GM12878 (cell line): ENCODE measurements around the gene TIMP4. TPM values are rescaled to one million over a fixed set of nuclear protein-coding genes. Genes with fewer than 3 reads are reported as not detected.

Experiments used
- ATF2 ChIP-seq: IDR thresholded peaks from 2 replicates; pipeline ENCODE4 v1.6.1; 2012; ENCODE audit warnings: low read length, inconsistent platforms
- ATF7 ChIP-seq: fragments of 450-650 bp; IDR thresholded peaks from 2 replicates; pipeline ENCODE4 v1.6.1; 2016; ENCODE audit warnings: low read depth, mild to moderate bottlenecking
- BRCA1 ChIP-seq: IDR thresholded peaks from 2 replicates; pipeline ENCODE4 v1.6.1; 2011; ENCODE audit warnings: low read depth, low read length, improper control_type of control experiment
- CBFB ChIP-seq: IDR thresholded peaks from 2 replicates; pipeline ENCODE4 v1.6.1; 2016; ENCODE audit warnings: antibody characterized with exemption, low read depth
- EP300 ChIP-seq, 2 experiments: fragments of 150-350 bp in 1 of 2; IDR thresholded peaks; 2 replicates each; pipeline ENCODE4 v1.6.1; 2011 to 2012; ENCODE audit warnings: low read depth in 2 of 2, low read length in 2 of 2, borderline replicate concordance in 1 of 2, improper control_type of control experiment in 1 of 2, inconsistent platforms in 1 of 2; ENCODE audit not compliant: control insufficient read depth in 1 of 2
- ESRRA ChIP-seq: IDR thresholded peaks from 2 replicates; pipeline ENCODE4 v1.6.1; 2012; ENCODE audit warnings: mild to moderate bottlenecking, low read length, improper control_type of control experiment
- FOXK2 ChIP-seq: fragments of 450-650 bp; IDR thresholded peaks from 2 replicates; pipeline ENCODE4 v1.6.1; 2017; ENCODE audit warnings: mild to moderate bottlenecking, moderate library complexity
- FOXM1 ChIP-seq: IDR thresholded peaks from 2 replicates; pipeline ENCODE4 v1.6.1; 2012; ENCODE audit warnings: low read depth, mild to moderate bottlenecking, inconsistent platforms, low read length, moderate library complexity
- GATAD2B ChIP-seq: fragments of 450-650 bp; conservative IDR thresholded peaks from 2 replicates; pipeline ENCODE4 v1.6.1; 2017; ENCODE audit warnings: low read depth, mild to moderate bottlenecking, moderate library complexity
- LARP7 ChIP-seq: fragments of 450-650 bp; IDR thresholded peaks from 2 replicates; pipeline ENCODE4 v1.6.1; 2017; ENCODE audit warnings: mild to moderate bottlenecking
- MEF2A ChIP-seq: IDR thresholded peaks from 2 replicates; pipeline ENCODE4 v1.6.1; 2011; ENCODE audit warnings: low read depth, mild to moderate bottlenecking, low read length, moderate library complexity; ENCODE audit not compliant: insufficient read depth
- NR2F1 ChIP-seq: fragments of 450-650 bp; conservative IDR thresholded peaks from 2 replicates; pipeline ENCODE4 v1.6.1; 2017; ENCODE audit warnings: mild to moderate bottlenecking
- PML ChIP-seq: IDR thresholded peaks from 2 replicates; pipeline ENCODE4 v1.6.1; 2012; ENCODE audit warnings: low read length, inconsistent platforms
- RCOR1 ChIP-seq: conservative IDR thresholded peaks from 2 replicates; pipeline ENCODE4 v1.6.1; 2012; ENCODE audit warnings: low read depth, low read length, improper control_type of control experiment
- SMAD1 ChIP-seq: fragments of 450-650 bp; IDR thresholded peaks from 2 replicates; pipeline ENCODE4 v1.6.1; 2018; ENCODE audit warnings: mild to moderate bottlenecking, low read depth; ENCODE audit not compliant: partially characterized antibody
- SMAD5 ChIP-seq: IDR thresholded peaks from 2 replicates; pipeline ENCODE4 v1.6.1; 2016; ENCODE audit warnings: antibody characterized with exemption, low read depth
- SPI1 ChIP-seq: IDR thresholded peaks from 2 replicates; pipeline ENCODE4 v1.6.1; 2011; ENCODE audit warnings: low read depth, mild to moderate bottlenecking, low read length, moderate library complexity, borderline replicate concordance; ENCODE audit not compliant: insufficient read depth
- ZNF622 ChIP-seq: fragments of 450-650 bp; IDR thresholded peaks from 2 replicates; pipeline ENCODE4 v1.6.1; 2017; ENCODE audit warnings: mild to moderate bottlenecking, inconsistent platforms
- ZSCAN29 ChIP-seq: fragments of 450-650 bp; IDR thresholded peaks from 2 replicates; pipeline ENCODE4 v1.6.1; 2017; ENCODE audit warnings: mild to moderate bottlenecking, moderate library complexity
- polyA plus RNA-seq, 11 experiments: library from polyadenylated mRNA; depleted of rRNA in 4 of 11; unstranded in 6 of 11; stranded (reverse) in 5 of 11; fragments of >200 nt; fragmentation: Nextera tagmentation in 4 of 11; fragmentation: Illumina TruSeq in 1 of 11; extraction: Ambion mirVana in 4 of 11; extraction: Trizol in 1 of 11; gene quantifications; 1 replicate in 1 of 11; 2 replicates in 10 of 11; pipeline versions ENCODE4 v1.2.1 to v1.2.3, GENCODE V29; 2011 to 2016; ENCODE audit warnings: inconsistent platforms in 2 of 11, missing spikeins in 2 of 11, low read depth in 1 of 11
- total RNA-seq, 4 experiments: library from RNA; depleted of rRNA in 3 of 4; stranded (reverse); fragments of >200 nt in 3 of 4; fragmentation: Illumina TruSeq in 1 of 4; extraction: Trizol in 1 of 4; gene quantifications; 2 replicates each; pipeline versions ENCODE4 v1.2.1 to v1.2.3, GENCODE V29; 2013 to 2021
- TF ChIP-seq, protein P1 (sequence below): IDR thresholded peaks from 2 replicates; pipeline ENCODE4 v1.6.1; 2011; ENCODE audit warnings: borderline replicate concordance, low read depth, mild to moderate bottlenecking, moderate library complexity, mixed read lengths, low read length; ENCODE audit not compliant: insufficient read depth; ENCODE audit errors: extremely low read length
- TF ChIP-seq, protein P2 (sequence below): IDR thresholded peaks from 2 replicates; pipeline ENCODE4 v1.6.1; 2011; ENCODE audit warnings: mild to moderate bottlenecking, low read depth, low read length, moderate library complexity; ENCODE audit not compliant: insufficient replicate concordance
- TF ChIP-seq, protein P3 (sequence below): fragments of 450-650 bp; IDR thresholded peaks from 2 replicates; pipeline ENCODE4 v1.6.1; 2018; ENCODE audit warnings: borderline replicate concordance, mild to moderate bottlenecking; ENCODE audit not compliant: partially characterized antibody

The TIMP4 gene
- total and polyA plus RNA-seq, 10 of the 15 experiments (the other 5 are each of a cell fraction or from before 2014, with no cell fraction given) = 0.07 TPM; not detected in 9

DNA sequence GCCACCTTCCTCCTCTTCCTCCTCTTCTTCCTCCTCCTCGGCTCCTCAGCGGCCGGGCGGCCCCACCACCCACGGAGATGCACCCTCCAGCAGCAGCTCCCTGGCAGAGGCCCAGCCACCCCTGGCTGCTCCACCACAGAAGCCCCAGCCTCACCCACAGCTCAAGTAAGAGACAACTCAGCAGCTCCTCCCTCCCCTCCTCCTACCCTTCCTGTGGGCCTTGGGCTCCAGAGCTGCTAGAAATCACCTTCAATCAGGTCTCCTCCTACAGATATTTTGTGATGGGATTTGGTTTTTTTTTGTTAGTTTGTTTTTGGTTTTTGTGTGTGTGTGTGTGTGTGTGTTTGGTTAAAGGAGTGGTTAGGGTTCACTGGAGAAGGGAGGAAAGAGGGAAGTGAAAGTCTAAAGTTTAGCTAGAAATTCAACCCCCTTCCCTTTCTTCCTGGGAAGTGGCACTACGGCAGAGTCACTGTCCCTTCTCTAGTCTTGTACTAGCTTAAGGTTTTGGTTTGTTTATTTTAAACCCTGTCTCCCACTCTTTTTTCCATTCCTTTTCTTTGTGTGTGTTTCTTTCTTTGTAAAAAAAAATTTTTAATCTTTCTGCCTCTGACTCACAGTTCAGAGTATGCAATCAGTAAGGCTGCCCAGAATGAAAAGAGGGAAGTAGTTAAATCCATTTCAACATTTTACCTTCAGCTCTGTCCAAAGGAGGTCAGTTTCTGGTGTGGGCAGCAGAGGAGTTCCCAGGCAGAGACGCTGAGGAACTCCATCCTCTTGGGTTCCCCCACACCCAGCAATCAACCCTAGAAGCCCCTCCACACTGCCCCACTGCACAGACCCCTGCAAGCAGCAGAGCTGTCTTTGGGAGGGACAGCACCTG lies 29.0 kb upstream of the TIMP4 start (continued):
- peak; percentile 94 for TF ChIP-seq SPI1
- no peak for TF ChIP-seq ESRRA
- TF ChIP-seq CBFB = peak; percentile 75
- TF ChIP-seq SMAD5 = no peak
- TF ChIP-seq ATF2 = no peak
- no peak for TF ChIP-seq RCOR1
- TF ChIP-seq MEF2A = no peak
- peak; percentile 77 for TF ChIP-seq GATAD2B
- peak; percentile 94 for TF ChIP-seq NR2F1
- no peak for TF ChIP-seq ZSCAN29
- TF ChIP-seq EP300 (IDR thresholded peaks at IDR 0.05; ENCODE audit: borderline replicate concordance in 1 of 2, control insufficient read depth in 1 of 2, low read depth in 2 of 2, low read length in 2 of 2) = peak; percentile 32 to 60; a peak in 2 of 4 replicates
- peak; percentile 84 for TF ChIP-seq ATF7
- no peak for TF ChIP-seq BRCA1
- TF ChIP-seq FOXK2 = no peak
- TF ChIP-seq LARP7 = no peak
- TF ChIP-seq, protein P1, sequence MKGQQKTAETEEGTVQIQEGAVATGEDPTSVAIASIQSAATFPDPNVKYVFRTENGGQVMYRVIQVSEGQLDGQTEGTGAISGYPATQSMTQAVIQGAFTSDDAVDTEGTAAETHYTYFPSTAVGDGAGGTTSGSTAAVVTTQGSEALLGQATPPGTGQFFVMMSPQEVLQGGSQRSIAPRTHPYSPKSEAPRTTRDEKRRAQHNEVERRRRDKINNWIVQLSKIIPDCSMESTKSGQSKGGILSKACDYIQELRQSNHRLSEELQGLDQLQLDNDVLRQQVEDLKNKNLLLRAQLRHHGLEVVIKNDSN = no peak
- TF ChIP-seq PML = 0 out of 2 replicates have a peak, but pooled peaks have one; percentile 35
- TF ChIP-seq, protein P2, sequence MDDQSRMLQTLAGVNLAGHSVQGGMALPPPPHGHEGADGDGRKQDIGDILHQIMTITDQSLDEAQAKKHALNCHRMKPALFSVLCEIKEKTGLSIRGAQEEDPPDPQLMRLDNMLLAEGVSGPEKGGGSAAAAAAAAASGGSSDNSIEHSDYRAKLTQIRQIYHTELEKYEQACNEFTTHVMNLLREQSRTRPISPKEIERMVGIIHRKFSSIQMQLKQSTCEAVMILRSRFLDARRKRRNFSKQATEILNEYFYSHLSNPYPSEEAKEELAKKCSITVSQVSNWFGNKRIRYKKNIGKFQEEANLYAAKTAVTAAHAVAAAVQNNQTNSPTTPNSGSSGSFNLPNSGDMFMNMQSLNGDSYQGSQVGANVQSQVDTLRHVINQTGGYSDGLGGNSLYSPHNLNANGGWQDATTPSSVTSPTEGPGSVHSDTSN = no peak
- no peak for TF ChIP-seq SMAD1
- TF ChIP-seq FOXM1 = peak; percentile 80
- TF ChIP-seq ZNF622 = no peak
- TF ChIP-seq, protein P3, sequence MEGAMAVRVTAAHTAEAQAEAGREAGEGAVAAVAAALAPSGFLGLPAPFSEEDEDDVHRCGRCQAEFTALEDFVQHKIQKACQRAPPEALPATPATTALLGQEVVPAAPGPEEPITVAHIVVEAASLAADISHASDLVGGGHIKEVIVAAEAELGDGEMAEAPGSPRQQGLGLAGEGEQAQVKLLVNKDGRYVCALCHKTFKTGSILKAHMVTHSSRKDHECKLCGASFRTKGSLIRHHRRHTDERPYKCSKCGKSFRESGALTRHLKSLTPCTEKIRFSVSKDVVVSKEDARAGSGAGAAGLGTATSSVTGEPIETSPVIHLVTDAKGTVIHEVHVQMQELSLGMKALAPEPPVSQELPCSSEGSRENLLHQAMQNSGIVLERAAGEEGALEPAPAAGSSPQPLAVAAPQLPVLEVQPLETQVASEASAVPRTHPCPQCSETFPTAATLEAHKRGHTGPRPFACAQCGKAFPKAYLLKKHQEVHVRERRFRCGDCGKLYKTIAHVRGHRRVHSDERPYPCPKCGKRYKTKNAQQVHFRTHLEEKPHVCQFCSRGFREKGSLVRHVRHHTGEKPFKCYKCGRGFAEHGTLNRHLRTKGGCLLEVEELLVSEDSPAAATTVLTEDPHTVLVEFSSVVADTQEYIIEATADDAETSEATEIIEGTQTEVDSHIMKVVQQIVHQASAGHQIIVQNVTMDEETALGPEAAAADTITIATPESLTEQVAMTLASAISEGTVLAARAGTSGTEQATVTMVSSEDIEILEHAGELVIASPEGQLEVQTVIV = no peak
